H1 (cell line): ENCODE data around the gene MACROD2. TPM values are rescaled to one million over a fixed set of nuclear protein-coding genes. Genes with fewer than 3 reads are reported as not detected.

ENCODE experiments used
- BRCA1 ChIP-seq: IDR thresholded peaks from 2 replicates; pipeline ENCODE4 v1.6.1; 2012; ENCODE audit warnings: low read depth, low read length, improper control_type of control experiment
- CHD7 ChIP-seq: fragments of 300-600 bp; sonication (generic); IDR thresholded peaks from 2 replicates; pipeline ENCODE4 v1.7.1; 2012; ENCODE audit warnings: low read length, moderate library complexity, mild to moderate bottlenecking, inconsistent platforms; ENCODE audit not compliant: insufficient replicate concordance
- polyA plus RNA-seq, 7 experiments: library from polyadenylated mRNA; depleted of rRNA in 3 of 7; stranded (reverse) in 5 of 7; unstranded in 2 of 7; fragments of >200 nt in 5 of 7; fragments of 200-250 nt in 2 of 7; gene quantifications; 1 replicate in 5 of 7; 2 replicates in 1 of 7; 4 replicates in 1 of 7; pipeline versions ENCODE4 v1.2.1 to v1.2.3, GENCODE V29; 2011 to 2013; ENCODE audit warnings: missing spikeins in 2 of 7, mixed read lengths in 2 of 7
- total RNA-seq: library from RNA; stranded (reverse); fragmentation: NEBNext Ultra II Directional; extraction: Animal tissue kit (Norgen Biotek cat#: 25700); gene quantifications from 2 replicates; pipeline ENCODE4 v1.2.1, GENCODE V29; 2021

MACROD2 gene
- total and polyA plus RNA-seq, 2 of the 8 experiments (the other 6 are each of a cell fraction or from before 2014, with no cell fraction given), result 0.70 to 3.9 TPM

GRCh38 chr20:15031546-15032351, 1036.4 kb downstream of the MACROD2 start (continued):
- TF ChIP-seq CHD7 (no peak), BRCA1 (no peak)
